Central memory CD8-positive, alpha-beta T cell (primary cell): ENCODE measurements around the gene TRAPPC10.

Experiments
- ATAC-seq: fragments of 150-1000 bp; cut with Tn5 transposase; replicated peaks from 2 replicates; pipeline ENCODE4 v1.10.0; 2022; ENCODE audit warnings: mild to moderate bottlenecking, moderate FRiP score, moderate number of reproducible peaks; ENCODE audit not compliant: poor library complexity, severe bottlenecking; ENCODE audit errors: extremely low read depth
- DNase-seq, 2 donors: peaks; one replicate each; pipeline ENCODE4 v3.0.0; 2021; ENCODE audit warnings: low spot score in 2 of 2
- H3K27ac Mint-ChIP-seq: one replicate; pipeline ENCODE4 v1.8.0; 2022; ENCODE audit warnings: low read depth, mild to moderate bottlenecking, moderate library complexity, mixed read lengths
- H3K27me3 Mint-ChIP-seq: one replicate; pipeline ENCODE4 v1.8.0; 2022; ENCODE audit warnings: mixed read lengths
- H3K36me3 Mint-ChIP-seq: one replicate; pipeline ENCODE4 v1.8.0; 2022; ENCODE audit warnings: mild to moderate bottlenecking, moderate library complexity, mixed read lengths; ENCODE audit not compliant: insufficient read depth
- H3K4me1 Mint-ChIP-seq: one replicate; pipeline ENCODE4 v1.8.0; 2022; ENCODE audit warnings: mixed read lengths
- H3K4me3 Mint-ChIP-seq: one replicate; pipeline ENCODE4 v1.8.0; 2022; ENCODE audit warnings: mild to moderate bottlenecking, moderate library complexity, mixed read lengths
- H3K9me3 Mint-ChIP-seq: one replicate; pipeline ENCODE4 v1.8.0; 2022; ENCODE audit warnings: mixed read lengths

TRAPPC10 gene

GRCh38 chr21:43986544-43987451 is 25.3 kb upstream of the TRAPPC10 start:
- Mint-ChIP-seq H3K4me3 (no peak overlapping the region), H3K27ac (no peak overlapping the region), H3K9me3 (no peaks in the 10 kb centered on the region), H3K27me3 (no peaks in the 10 kb centered on the region), H3K4me1 (peaks cover 17% of the 10 kb centered on the region), H3K36me3 (peaks cover 8% of the 10 kb centered on the region)
- DNase-seq (no peak), ATAC-seq (no peak)

GRCh38 chr21:43987509-43987908 is 24.6 kb upstream of the TRAPPC10 start:
- H3K9me3 Mint-ChIP-seq, result no peaks in the 10 kb centered on the region
- no peaks in the 10 kb centered on the region for H3K27me3 Mint-ChIP-seq
- H3K27ac Mint-ChIP-seq, result no peak overlapping the region
- DNase-seq (no peak), ATAC-seq (no peak)
- H3K4me3 Mint-ChIP-seq, result no peak overlapping the region
- peaks cover 6% of the 10 kb centered on the region for H3K36me3 Mint-ChIP-seq
- H3K4me1 Mint-ChIP-seq, result peaks cover 17% of the 10 kb centered on the region

GRCh38 chr21:43988016-43988415 is 24.1 kb upstream of the TRAPPC10 start:
- no peak for ATAC-seq
- H3K36me3 Mint-ChIP-seq, result peaks cover 6% of the 10 kb centered on the region
- no peaks in the 10 kb centered on the region for H3K9me3 Mint-ChIP-seq
- H3K27me3 Mint-ChIP-seq, result no peaks in the 10 kb centered on the region
- H3K27ac Mint-ChIP-seq, result no peak overlapping the region
- H3K4me3 Mint-ChIP-seq, result no peak overlapping the region
- peaks cover 17% of the 10 kb centered on the region for H3K4me1 Mint-ChIP-seq
- no peak for DNase-seq

- Mint-ChIP-seq H3K27ac (no peak overlapping the region), H3K27me3 (no peaks in the 10 kb centered on the region), H3K36me3 (peaks cover 6% of the 10 kb centered on the region), H3K4me1 (peaks cover 17% of the 10 kb centered on the region), H3K4me3 (no peak overlapping the region), H3K9me3 (no peaks in the 10 kb centered on the region)
- ATAC-seq, result no peak
- DNase-seq, result no peak
Observed at GRCh38 chr21:43988506-43989230, 23.4 kb upstream of the TRAPPC10 start.

- Mint-ChIP-seq H3K4me3 (no peak overlapping the region), H3K27me3 (no peaks in the 10 kb centered on the region), H3K27ac (no peak overlapping the region), H3K36me3 (peaks cover 5% of the 10 kb centered on the region), H3K4me1 (peaks cover 17% of the 10 kb centered on the region), H3K9me3 (no peaks in the 10 kb centered on the region)
- ATAC-seq (no peak), DNase-seq (no peak)
Observed at GRCh38 chr21:43989401-43989800, 22.7 kb upstream of the TRAPPC10 start.

- no peak overlapping the region for H3K27ac Mint-ChIP-seq
- peaks cover 5% of the 10 kb centered on the region for H3K36me3 Mint-ChIP-seq
- H3K9me3 Mint-ChIP-seq, result no peaks in the 10 kb centered on the region
- no peak for DNase-seq
- H3K27me3 Mint-ChIP-seq, result no peaks in the 10 kb centered on the region
- H3K4me3 Mint-ChIP-seq, result no peak overlapping the region
- peaks cover 3% of the 10 kb centered on the region for H3K4me1 Mint-ChIP-seq
- no peak for ATAC-seq
Observed at GRCh38 chr21:43991447-43991991, 20.6 kb upstream of the TRAPPC10 start.

GRCh38 chr21:43992121-43992520 is 20.0 kb upstream of the TRAPPC10 start:
- H3K27ac Mint-ChIP-seq, result no peak overlapping the region
- ATAC-seq (no peak), DNase-seq (no peak)
- peaks cover 4% of the 10 kb centered on the region for H3K27me3 Mint-ChIP-seq
- H3K9me3 Mint-ChIP-seq, result no peaks in the 10 kb centered on the region
- no peaks in the 10 kb centered on the region for H3K4me1 Mint-ChIP-seq
- H3K4me3 Mint-ChIP-seq, result no peak overlapping the region
- peaks cover 3% of the 10 kb centered on the region for H3K36me3 Mint-ChIP-seq

GRCh38 chr21:43993420-43993934 is 18.6 kb upstream of the TRAPPC10 start:
- no peak for ATAC-seq
- Mint-ChIP-seq H3K27me3 (peaks cover 17% of the 10 kb centered on the region), H3K4me1 (no peaks in the 10 kb centered on the region), H3K36me3 (peaks cover 3% of the 10 kb centered on the region), H3K4me3 (no peak overlapping the region), H3K9me3 (no peaks in the 10 kb centered on the region), H3K27ac (no peak overlapping the region)
- no peak for DNase-seq

GRCh38 chr21:43994085-43994484 is 18.0 kb upstream of the TRAPPC10 start:
- Mint-ChIP-seq H3K4me1 (no peaks in the 10 kb centered on the region), H3K27ac (no peak overlapping the region), H3K4me3 (no peak overlapping the region), H3K36me3 (peaks cover 3% of the 10 kb centered on the region), H3K27me3 (peaks cover 23% of the 10 kb centered on the region), H3K9me3 (no peaks in the 10 kb centered on the region)
- ATAC-seq (no peak), DNase-seq (no peak)

GRCh38 chr21:43994646-43995045 is 17.5 kb upstream of the TRAPPC10 start:
- H3K36me3 Mint-ChIP-seq, result peaks cover 3% of the 10 kb centered on the region
- no peaks in the 10 kb centered on the region for H3K9me3 Mint-ChIP-seq
- H3K27me3 Mint-ChIP-seq, result peaks cover 27% of the 10 kb centered on the region
- no peaks in the 10 kb centered on the region for H3K4me1 Mint-ChIP-seq
- no peak overlapping the region for H3K27ac Mint-ChIP-seq
- DNase-seq, result no peak
- no peak overlapping the region for H3K4me3 Mint-ChIP-seq
- ATAC-seq, result no peak

- Mint-ChIP-seq H3K36me3 (peaks cover 3% of the 10 kb centered on the region), H3K4me1 (no peaks in the 10 kb centered on the region), H3K4me3 (no peak overlapping the region), H3K9me3 (no peaks in the 10 kb centered on the region), H3K27me3 (peaks cover 27% of the 10 kb centered on the region), H3K27ac (no peak overlapping the region)
- ATAC-seq (no peak), DNase-seq (no peak)
Observed at GRCh38 chr21:43995521-43996105, 16.5 kb upstream of the TRAPPC10 start.
